ENCODE measurements around the gene PAMR1. TPM values are rescaled to one million over a fixed set of nuclear protein-coding genes. Genes with fewer than 3 reads are reported as not detected.
A peak's percentile ranks its signal among the peaks of the same experiment; 100 is the strongest.

PAMR1 gene
- total RNA-seq, 1 experiment from 2014 or later, result not detected

GRCh38 chr11:35485656-35486322 lies 39.6 kb downstream of the PAMR1 start:
- no peak overlapping the region for H3K4me3 Mint-ChIP-seq (ENCODE audit: low read depth, unreplicated experiment)
- no TSS peak for BruUV-seq (replicated peaks)
- intact Hi-C loops (cut with micrococcal nuclease; ENCODE audit: unreplicated experiment), result loop anchor here (2.0 to 10.0 kb wide), 5 partner anchors 558 to 781 kb away; no protein-coding TSS in a partner anchor
- TF ChIP-seq CTCF (IDR thresholded peaks at IDR 0.05; ENCODE audit: unreplicated experiment), result peak; percentile 88
- CTCF ChIA-PET, result no interaction called here
- no peaks in the 10 kb centered on the region for H3K36me3 Mint-ChIP-seq (ENCODE audit: insufficient read depth, unreplicated experiment)
- H3K27me3 Mint-ChIP-seq (ENCODE audit: unreplicated experiment), result peaks cover 31% of the 10 kb centered on the region
- DNase-seq, result peak; percentile 85
- peaks cover 5% of the 10 kb centered on the region for H3K9me3 Mint-ChIP-seq (ENCODE audit: low read depth, unreplicated experiment)
- no peak overlapping the region for H3K27ac Mint-ChIP-seq (ENCODE audit: unreplicated experiment)
- H3K4me1 Mint-ChIP-seq (ENCODE audit: low read depth, unreplicated experiment), result no peaks in the 10 kb centered on the region

- no peak for DNase-seq
- Mint-ChIP-seq H3K27me3 (ENCODE audit: unreplicated experiment) (peaks cover 45% of the 10 kb centered on the region), H3K4me1 (ENCODE audit: low read depth, unreplicated experiment) (no peaks in the 10 kb centered on the region), H3K27ac (ENCODE audit: unreplicated experiment) (no peak overlapping the region), H3K9me3 (ENCODE audit: low read depth, unreplicated experiment) (peaks cover 5% of the 10 kb centered on the region), H3K36me3 (ENCODE audit: insufficient read depth, unreplicated experiment) (no peaks in the 10 kb centered on the region), H3K4me3 (ENCODE audit: low read depth, unreplicated experiment) (no peak overlapping the region)
- intact Hi-C loops (cut with micrococcal nuclease; ENCODE audit: unreplicated experiment), result loop anchor here (10.0 kb wide), 1 partner anchor 670 kb away; no protein-coding TSS in a partner anchor
- CTCF ChIA-PET, result no interaction called here
- no peak for TF ChIP-seq CTCF (IDR thresholded peaks at IDR 0.05; ENCODE audit: unreplicated experiment)
- no TSS peak for BruUV-seq (replicated peaks)
Observed at GRCh38 chr11:35484435-35484834, 41.0 kb downstream of the PAMR1 start.

GRCh38 chr11:35483131-35483820 lies 42.1 kb downstream of the PAMR1 start:
- intact Hi-C loops (cut with micrococcal nuclease; ENCODE audit: unreplicated experiment), result loop anchor here (10.0 kb wide), 1 partner anchor 672 kb away; no protein-coding TSS in a partner anchor
- BruUV-seq (replicated peaks), result no TSS peak
- no peak for DNase-seq
- H3K4me1 Mint-ChIP-seq (ENCODE audit: low read depth, unreplicated experiment), result no peaks in the 10 kb centered on the region
- no peak for TF ChIP-seq CTCF (IDR thresholded peaks at IDR 0.05; ENCODE audit: unreplicated experiment)
- CTCF ChIA-PET, result no interaction called here
- no peak overlapping the region for H3K4me3 Mint-ChIP-seq (ENCODE audit: low read depth, unreplicated experiment)
- peaks cover 56% of the 10 kb centered on the region for H3K27me3 Mint-ChIP-seq (ENCODE audit: unreplicated experiment)
- no peak overlapping the region for H3K27ac Mint-ChIP-seq (ENCODE audit: unreplicated experiment)
- no peaks in the 10 kb centered on the region for H3K36me3 Mint-ChIP-seq (ENCODE audit: insufficient read depth, unreplicated experiment)
- peaks cover 5% of the 10 kb centered on the region for H3K9me3 Mint-ChIP-seq (ENCODE audit: low read depth, unreplicated experiment)

GRCh38 chr11:35479731-35480130 lies 45.7 kb downstream of the PAMR1 start:
- intact Hi-C loops (cut with micrococcal nuclease; ENCODE audit: unreplicated experiment), result loop anchor here (10.0 kb wide), 1 partner anchor 675 kb away; no protein-coding TSS in a partner anchor
- H3K4me3 Mint-ChIP-seq (ENCODE audit: low read depth, unreplicated experiment), result no peak overlapping the region
- CTCF ChIA-PET, result no interaction called here
- TF ChIP-seq CTCF (IDR thresholded peaks at IDR 0.05; ENCODE audit: unreplicated experiment), result no peak
- H3K9me3 Mint-ChIP-seq (ENCODE audit: low read depth, unreplicated experiment), result peaks cover 5% of the 10 kb centered on the region
- H3K4me1 Mint-ChIP-seq (ENCODE audit: low read depth, unreplicated experiment), result peaks cover 2% of the 10 kb centered on the region
- no peak overlapping the region for H3K27ac Mint-ChIP-seq (ENCODE audit: unreplicated experiment)
- H3K27me3 Mint-ChIP-seq (ENCODE audit: unreplicated experiment), result peaks cover 81% of the 10 kb centered on the region
- no peak for DNase-seq
- no TSS peak for BruUV-seq (replicated peaks)
- no peaks in the 10 kb centered on the region for H3K36me3 Mint-ChIP-seq (ENCODE audit: insufficient read depth, unreplicated experiment)

Measured in Calu3 (cell line).